ENCODE results near the gene C15orf39. TPM values are rescaled to one million over a fixed set of nuclear protein-coding genes. Genes with fewer than 3 reads are reported as not detected.
"Not testable (repeated sequence)": the region's sequence is repeated elsewhere in the genome, so short reads cannot be mapped to it uniquely, and the experiment has no call there.

The C15orf39 gene
- total RNA-seq, 1 donor from 2014 or later, result 73.2 TPM

- H3K4me3 Mint-ChIP-seq, result no peak overlapping the region
- peaks cover 30% of the 10 kb centered on the region for H3K27me3 Mint-ChIP-seq
- H3K4me1 Mint-ChIP-seq, result no peaks in the 10 kb centered on the region
- ATAC-seq (ENCODE audit: low read depth) (no peak), DNase-seq (no peak)
- TF ChIP-seq, protein P1, sequence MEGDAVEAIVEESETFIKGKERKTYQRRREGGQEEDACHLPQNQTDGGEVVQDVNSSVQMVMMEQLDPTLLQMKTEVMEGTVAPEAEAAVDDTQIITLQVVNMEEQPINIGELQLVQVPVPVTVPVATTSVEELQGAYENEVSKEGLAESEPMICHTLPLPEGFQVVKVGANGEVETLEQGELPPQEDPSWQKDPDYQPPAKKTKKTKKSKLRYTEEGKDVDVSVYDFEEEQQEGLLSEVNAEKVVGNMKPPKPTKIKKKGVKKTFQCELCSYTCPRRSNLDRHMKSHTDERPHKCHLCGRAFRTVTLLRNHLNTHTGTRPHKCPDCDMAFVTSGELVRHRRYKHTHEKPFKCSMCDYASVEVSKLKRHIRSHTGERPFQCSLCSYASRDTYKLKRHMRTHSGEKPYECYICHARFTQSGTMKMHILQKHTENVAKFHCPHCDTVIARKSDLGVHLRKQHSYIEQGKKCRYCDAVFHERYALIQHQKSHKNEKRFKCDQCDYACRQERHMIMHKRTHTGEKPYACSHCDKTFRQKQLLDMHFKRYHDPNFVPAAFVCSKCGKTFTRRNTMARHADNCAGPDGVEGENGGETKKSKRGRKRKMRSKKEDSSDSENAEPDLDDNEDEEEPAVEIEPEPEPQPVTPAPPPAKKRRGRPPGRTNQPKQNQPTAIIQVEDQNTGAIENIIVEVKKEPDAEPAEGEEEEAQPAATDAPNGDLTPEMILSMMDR (IDR thresholded peaks at IDR 0.05), result no peak
- no peaks in the 10 kb centered on the region for H3K9me3 Mint-ChIP-seq
- CTCF ChIA-PET, result no interaction called here
- H3K36me3 Mint-ChIP-seq (ENCODE audit: low read depth), result no peaks in the 10 kb centered on the region
- POLR2A ChIA-PET, result no interaction called here
- intact Hi-C loops (cut with micrococcal nuclease), result no loop called here
- no peak overlapping the region for H3K27ac Mint-ChIP-seq
Measured at GRCh38 chr15:75235760-75236729, 34.4 kb downstream of the C15orf39 start.

GRCh38 chr15:75237316-75237982 lies 35.8 kb downstream of the C15orf39 start:
- TF ChIP-seq, protein P1 (IDR thresholded peaks at IDR 0.05), result no peak
- ChIA-PET CTCF (no interaction called here), POLR2A (no interaction called here)
- H3K27me3 Mint-ChIP-seq, result peaks cover 20% of the 10 kb centered on the region
- H3K27ac Mint-ChIP-seq, result no peak overlapping the region
- no peaks in the 10 kb centered on the region for H3K9me3 Mint-ChIP-seq
- no peaks in the 10 kb centered on the region for H3K4me1 Mint-ChIP-seq
- no peak overlapping the region for H3K4me3 Mint-ChIP-seq
- H3K36me3 Mint-ChIP-seq (ENCODE audit: low read depth), result no peaks in the 10 kb centered on the region
- DNase-seq (no peak), ATAC-seq (ENCODE audit: low read depth) (no peak)
- intact Hi-C loops (cut with micrococcal nuclease), result no loop called here

- no peaks in the 10 kb centered on the region for H3K36me3 Mint-ChIP-seq (ENCODE audit: low read depth)
- H3K27ac Mint-ChIP-seq, result no peak overlapping the region
- TF ChIP-seq, protein P1 (IDR thresholded peaks at IDR 0.05), result no peak
- H3K4me3 Mint-ChIP-seq, result no peak overlapping the region
- ATAC-seq (ENCODE audit: low read depth) (no peak), DNase-seq (no peak)
- H3K4me1 Mint-ChIP-seq, result no peaks in the 10 kb centered on the region
- intact Hi-C loops (cut with micrococcal nuclease), result no loop called here
- ChIA-PET POLR2A (no interaction called here), CTCF (no interaction called here)
- no peaks in the 10 kb centered on the region for H3K9me3 Mint-ChIP-seq
- H3K27me3 Mint-ChIP-seq, result peaks cover 18% of the 10 kb centered on the region
Measured at GRCh38 chr15:75238150-75238549, 36.5 kb downstream of the C15orf39 start.

DNA sequence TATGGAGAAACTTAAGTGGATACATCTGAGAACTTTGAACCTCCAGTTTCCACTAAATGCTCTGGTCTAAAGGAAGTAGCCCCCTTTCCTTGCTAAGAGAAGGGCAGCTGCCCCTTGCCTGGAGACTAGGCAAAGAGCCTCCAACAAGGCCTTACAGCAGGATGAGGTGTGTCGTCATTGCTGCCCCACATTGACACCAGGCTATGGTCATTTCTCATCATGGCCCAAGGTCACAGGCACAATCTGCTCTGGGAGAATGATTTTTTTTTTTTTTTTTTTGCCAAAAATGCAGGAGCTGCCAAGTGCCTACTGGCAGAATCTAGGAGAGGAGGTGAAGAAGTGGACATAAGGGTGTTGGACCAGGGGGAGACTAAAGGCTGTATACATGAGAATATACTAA lies 44.1 kb downstream of the C15orf39 start:
- intact Hi-C loops (cut with micrococcal nuclease), result loop anchor here (10.0 kb wide), 1 partner anchor 79 kb away; no protein-coding TSS in a partner anchor
- CTCF ChIA-PET; DNase-seq; H3K4me3 Mint-ChIP-seq; H3K27ac Mint-ChIP-seq; H3K4me1 Mint-ChIP-seq; H3K9me3 Mint-ChIP-seq; ATAC-seq (ENCODE audit: low read depth); POLR2A ChIA-PET; H3K36me3 Mint-ChIP-seq (ENCODE audit: low read depth): not testable (repeated sequence)
- H3K27me3 Mint-ChIP-seq, result peaks cover 14% of the 10 kb centered on the region

DNA sequence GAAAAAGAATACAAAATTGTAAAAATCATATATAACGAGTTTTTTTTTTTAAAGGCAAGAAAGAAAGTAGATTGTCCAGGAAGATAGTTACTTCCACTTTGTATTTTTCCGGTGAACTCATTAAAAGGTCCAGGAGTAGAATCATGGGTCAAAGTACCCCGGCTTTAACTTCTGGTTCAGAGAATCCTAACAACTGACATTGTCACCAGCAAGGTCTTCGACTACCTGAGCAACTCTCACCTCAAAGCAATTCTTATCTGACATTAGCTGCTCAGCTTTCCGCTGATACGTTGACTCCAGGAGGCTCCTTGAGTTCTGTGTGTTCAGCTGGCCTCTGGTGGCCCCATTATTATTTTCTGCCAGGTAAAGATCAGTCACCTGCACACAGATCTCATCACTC lies 47.3 kb downstream of the C15orf39 start:
- POLR2A ChIA-PET; H3K36me3 Mint-ChIP-seq (ENCODE audit: low read depth); H3K4me1 Mint-ChIP-seq; H3K27ac Mint-ChIP-seq; ATAC-seq (ENCODE audit: low read depth); H3K9me3 Mint-ChIP-seq; DNase-seq; H3K4me3 Mint-ChIP-seq: not testable (repeated sequence)
- CTCF ChIA-PET, result interaction anchor here (0.7 kb wide), 1 partner anchor 148 kb away, joined by 4 read pairs; no protein-coding TSS in a partner anchor
- peaks cover 22% of the 10 kb centered on the region for H3K27me3 Mint-ChIP-seq
- intact Hi-C loops (cut with micrococcal nuclease), result loop anchor here (10.0 kb wide), 1 partner anchor 76 kb away; no protein-coding TSS in a partner anchor

GRCh38 chr15:75249726-75250125 lies 48.0 kb downstream of the C15orf39 start:
- Mint-ChIP-seq H3K9me3 (no peaks in the 10 kb centered on the region), H3K4me3 (no peak overlapping the region), H3K27me3 (peaks cover 22% of the 10 kb centered on the region), H3K36me3 (ENCODE audit: low read depth) (no peaks in the 10 kb centered on the region), H3K27ac (no peak overlapping the region), H3K4me1 (no peaks in the 10 kb centered on the region)
- CTCF ChIA-PET, result no interaction called here
- TF ChIP-seq, protein P1 (IDR thresholded peaks at IDR 0.05), result no peak
- intact Hi-C loops (cut with micrococcal nuclease), result loop anchor here (10.0 kb wide), 1 partner anchor 75 kb away; no protein-coding TSS in a partner anchor
- no peak for DNase-seq
- ATAC-seq (ENCODE audit: low read depth), result no peak
- POLR2A ChIA-PET, result no interaction called here

DNA sequence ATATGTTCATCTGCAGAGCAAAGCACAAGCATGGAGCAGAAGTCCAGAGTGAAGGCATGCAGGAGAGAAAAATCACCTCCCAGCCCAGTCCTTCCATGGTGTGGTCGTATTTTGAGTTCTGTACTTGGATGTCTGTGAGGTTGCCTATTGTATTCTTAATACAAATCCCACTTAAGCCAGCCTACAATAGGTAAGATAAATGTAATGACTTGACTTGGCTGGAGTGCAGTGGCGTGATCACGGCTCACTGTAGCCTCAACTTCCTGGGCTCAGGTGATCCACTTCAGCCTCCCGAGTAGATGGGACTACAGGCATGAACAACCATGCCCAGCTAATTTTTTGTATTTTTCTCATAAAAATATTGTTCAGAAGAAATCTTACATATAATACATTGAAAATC lies 49.7 kb downstream of the C15orf39 start:
- H3K4me3 Mint-ChIP-seq; DNase-seq; H3K27ac Mint-ChIP-seq; H3K4me1 Mint-ChIP-seq; H3K9me3 Mint-ChIP-seq; intact Hi-C loops (cut with micrococcal nuclease); ATAC-seq (ENCODE audit: low read depth); H3K36me3 Mint-ChIP-seq (ENCODE audit: low read depth); POLR2A ChIA-PET; CTCF ChIA-PET: not testable (repeated sequence)
- H3K27me3 Mint-ChIP-seq, result peaks cover 22% of the 10 kb centered on the region

DNA sequence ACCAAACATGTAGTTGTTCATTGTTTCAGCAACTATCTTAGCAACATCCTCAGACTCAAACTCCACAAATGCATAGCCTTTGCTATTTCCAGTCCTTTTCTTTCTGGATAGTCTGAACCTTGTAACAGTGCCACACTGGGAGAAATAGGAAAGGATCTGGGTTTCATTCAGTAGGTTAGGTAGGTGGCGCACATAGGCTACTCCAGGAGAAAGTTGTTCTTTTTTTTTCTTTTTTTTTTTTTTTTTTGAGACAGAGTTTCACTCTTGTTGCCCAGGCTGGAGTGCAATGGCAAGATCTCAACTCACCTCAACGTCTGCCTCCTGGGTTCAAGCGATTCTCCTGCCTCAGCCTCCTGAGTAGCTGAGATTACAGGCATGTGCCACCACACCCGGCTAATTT lies 50.6 kb downstream of the C15orf39 start:
- H3K27ac Mint-ChIP-seq; H3K4me1 Mint-ChIP-seq; CTCF ChIA-PET; intact Hi-C loops (cut with micrococcal nuclease); H3K9me3 Mint-ChIP-seq; H3K36me3 Mint-ChIP-seq (ENCODE audit: low read depth); DNase-seq; ATAC-seq (ENCODE audit: low read depth); POLR2A ChIA-PET; H3K4me3 Mint-ChIP-seq: not testable (repeated sequence)
- peaks cover 22% of the 10 kb centered on the region for H3K27me3 Mint-ChIP-seq

Data from activated B cell treated with CpG ODN at 0.5 μM for 24 hours (primary cell).